ENCODE measurements around the gene LCN2.

The LCN2 gene

DNA sequence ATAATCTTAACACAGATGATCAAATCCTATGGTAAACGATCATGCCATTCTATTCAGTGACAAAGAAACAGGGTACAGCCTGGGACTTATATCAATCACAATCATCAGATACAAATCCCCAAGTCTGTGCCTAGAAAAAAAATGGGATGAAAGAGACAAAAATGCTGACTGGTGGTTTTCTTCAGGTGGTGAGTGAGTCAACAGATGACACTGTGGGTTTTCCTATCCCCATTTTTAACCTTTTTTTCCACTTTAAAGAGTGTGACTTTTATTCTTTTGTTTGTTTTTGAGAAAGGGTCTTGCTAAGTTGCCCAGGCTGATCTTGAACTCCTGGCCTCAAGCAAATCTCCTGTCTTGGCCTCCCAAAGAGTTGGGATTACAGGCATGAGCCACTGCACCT, 39.0 kb downstream of the LCN2 start:
- POLR2A ChIA-PET = interaction anchor here (0.7 kb wide), 1 partner anchor 233 kb away, joined by 4 read pairs; no protein-coding TSS in a partner anchor

DNA sequence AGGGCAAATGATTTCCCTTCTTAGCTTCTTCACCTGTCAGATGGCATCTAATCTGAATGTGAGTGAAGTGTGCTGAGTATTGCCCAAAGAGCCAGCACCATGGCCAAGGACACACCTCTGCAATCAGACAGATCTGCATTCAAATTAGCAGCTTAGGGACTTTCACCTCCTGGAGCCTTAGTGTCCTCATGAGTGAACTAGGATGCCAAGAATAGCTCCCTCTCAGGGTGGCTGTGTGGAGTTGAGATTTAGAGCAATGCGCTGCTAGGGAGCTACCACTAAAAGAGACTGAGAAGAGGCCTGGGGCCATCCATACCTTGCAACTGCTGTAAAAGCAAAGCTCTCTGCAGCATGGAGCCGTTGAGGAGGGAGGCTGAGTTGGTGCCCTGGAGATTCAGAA, 40.8 kb downstream of the LCN2 start:
- Histone ChIP-seq H3K27ac (ENCODE audit: insufficient read depth in 1 of 2, low read depth in 1 of 2, low read length in 2 of 2, poor library complexity in 1 of 2, severe bottlenecking in 2 of 2) (no peak overlapping the region), H3K27me3 (replicated peaks in 2 of 5; ENCODE audit: control insufficient read depth in 4 of 5, insufficient read depth in 5 of 5, low read length in 4 of 5) (no peaks in the 10 kb centered on the region), H3K36me3 (ENCODE audit: control insufficient read depth in 4 of 4, insufficient read depth in 4 of 4, low read length in 3 of 4) (peaks cover 3 to 32% (median 20%) of the 10 kb centered on the region in 4 experiments), H3K4me1 (ENCODE audit: control extremely low read depth in 1 of 4, control insufficient read depth in 4 of 4, insufficient read depth in 4 of 4, low read length in 3 of 4) (peaks cover 0 to 37% (median 26%) of the 10 kb centered on the region in 4 experiments), H3K9me3 (ENCODE audit: control extremely low read depth in 1 of 5, control insufficient read depth in 4 of 5, insufficient read depth in 2 of 5, low read depth in 1 of 5, low read length in 4 of 5) (no peaks in the 10 kb centered on the region), H3K4me3 (ENCODE audit: control insufficient read depth in 1 of 7, extremely low read depth in 1 of 7, insufficient read depth in 4 of 7, low read depth in 2 of 7, low read length in 6 of 7) (peak overlapping the region in 3 of 7 experiments; percentile 5 to 94 (median 84))
- peak in 1 of 3 donors; percentile 14 for DNase-seq
- POLR2A ChIA-PET = interaction anchor here (0.6 kb wide), 1 partner anchor 162 kb away, joined by 7 read pairs; no protein-coding TSS in a partner anchor
- 100% methylated on average over 1 of the region's 2 CpGs for WGBS (ENCODE audit: insufficient coverage)
- CTCF ChIA-PET = interaction anchor here (0.8 to 3.2 kb wide), 9 partner anchors 11 to 98 kb away, joined by 3 to 27 read pairs (median 3); partner anchors contain the start of gene DNM1

More for the DNA sequence above, 39.0 kb downstream of the LCN2 start:
- no peaks in the 10 kb centered on the region for H3K9me3 ChIP-seq (ENCODE audit: control extremely low read depth in 1 of 5, control insufficient read depth in 4 of 5, insufficient read depth in 2 of 5, low read depth in 1 of 5, low read length in 4 of 5)
- H3K27me3 ChIP-seq (replicated peaks in 2 of 5; ENCODE audit: control insufficient read depth in 4 of 5, insufficient read depth in 5 of 5, low read length in 4 of 5) = no peaks in the 10 kb centered on the region
- no peak overlapping the region for H3K27ac ChIP-seq (ENCODE audit: insufficient read depth in 1 of 2, low read depth in 1 of 2, low read length in 2 of 2, poor library complexity in 1 of 2, severe bottlenecking in 2 of 2)
- H3K4me3 ChIP-seq (ENCODE audit: control insufficient read depth in 1 of 7, extremely low read depth in 1 of 7, insufficient read depth in 4 of 7, low read depth in 2 of 7, low read length in 6 of 7) = no peak overlapping the region
- no peak for DNase-seq
- CTCF ChIA-PET = interaction anchor here (0.6 to 1.8 kb wide), 2 partner anchors 20 to 26 kb away, joined by 3 to 5 read pairs; no protein-coding TSS in a partner anchor
- WGBS (ENCODE audit: insufficient coverage) = no CpG with 5 or more reads among the region's 1 CpG
- H3K4me1 ChIP-seq (ENCODE audit: control extremely low read depth in 1 of 4, control insufficient read depth in 4 of 4, insufficient read depth in 4 of 4, low read length in 3 of 4) = peaks cover 0 to 31% (median 23%) of the 10 kb centered on the region in 4 experiments
- peaks cover 5 to 37% (median 23%) of the 10 kb centered on the region in 4 experiments for H3K36me3 ChIP-seq (ENCODE audit: control insufficient read depth in 4 of 4, insufficient read depth in 4 of 4, low read length in 3 of 4)

DNA sequence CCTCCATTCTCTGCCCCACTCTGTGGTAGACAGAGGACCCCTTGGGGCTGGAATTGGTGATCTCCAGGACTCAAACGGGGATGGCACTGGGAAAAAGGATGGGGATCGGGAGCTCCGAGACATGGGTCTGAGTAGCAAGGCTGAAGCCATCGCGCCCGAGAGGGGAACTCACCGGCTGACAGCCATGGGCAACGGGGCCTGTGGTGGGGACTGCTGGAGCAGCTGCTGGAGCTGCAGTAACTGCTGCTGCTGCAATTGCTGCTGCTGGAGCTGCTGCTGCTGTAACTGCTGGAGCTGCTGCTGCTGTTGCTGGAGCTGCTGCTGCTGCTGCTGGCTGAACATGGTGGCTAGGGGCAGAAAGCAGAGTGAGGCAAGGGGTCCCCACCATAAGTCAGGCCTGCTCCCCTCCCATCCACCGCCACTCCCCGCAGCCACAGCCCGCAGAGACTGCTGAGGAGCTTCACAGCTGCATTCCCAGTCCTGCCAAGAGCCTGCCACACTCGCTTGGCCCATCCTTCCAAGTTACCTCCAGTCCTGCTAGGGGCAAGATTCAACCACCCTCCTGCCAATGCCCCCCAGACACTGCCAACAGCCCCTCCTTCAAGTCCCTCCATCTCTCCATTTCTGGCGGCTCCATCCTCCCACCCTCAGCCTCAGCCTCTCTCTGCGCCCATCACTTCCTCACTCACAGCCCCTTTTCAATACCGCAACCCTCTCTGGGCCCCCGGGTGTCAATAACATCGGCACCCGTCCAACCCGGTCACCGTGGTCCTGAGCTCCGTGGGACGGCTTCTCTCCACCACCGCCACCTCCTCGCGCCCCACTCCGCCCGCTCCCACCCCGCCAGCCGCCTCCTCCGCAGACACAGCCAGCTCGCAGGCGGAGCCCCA, 41.5 kb downstream of the LCN2 start:
- peak; percentile 18 to 39 (median 31) for DNase-seq
- Histone ChIP-seq H3K27ac (ENCODE audit: insufficient read depth in 1 of 2, low read depth in 1 of 2, low read length in 2 of 2, poor library complexity in 1 of 2, severe bottlenecking in 2 of 2) (peak overlapping the region; percentile 61 to 84), H3K27me3 (replicated peaks in 2 of 5; ENCODE audit: control insufficient read depth in 4 of 5, insufficient read depth in 5 of 5, low read length in 4 of 5) (no peaks in the 10 kb centered on the region), H3K4me3 (ENCODE audit: control insufficient read depth in 1 of 7, extremely low read depth in 1 of 7, insufficient read depth in 4 of 7, low read depth in 2 of 7, low read length in 6 of 7) (peak overlapping the region; percentile 62 to 94 (median 79)), H3K4me1 (ENCODE audit: control extremely low read depth in 1 of 4, control insufficient read depth in 4 of 4, insufficient read depth in 4 of 4, low read length in 3 of 4) (peaks cover 0 to 37% (median 26%) of the 10 kb centered on the region in 4 experiments), H3K9me3 (ENCODE audit: control extremely low read depth in 1 of 5, control insufficient read depth in 4 of 5, insufficient read depth in 2 of 5, low read depth in 1 of 5, low read length in 4 of 5) (no peaks in the 10 kb centered on the region), H3K36me3 (ENCODE audit: control insufficient read depth in 4 of 4, insufficient read depth in 4 of 4, low read length in 3 of 4) (peaks cover 0 to 25% (median 17%) of the 10 kb centered on the region in 4 experiments)
- CTCF ChIA-PET = interaction anchor here (0.6 to 3.2 kb wide), 12 partner anchors 10 to 98 kb away, joined by 3 to 27 read pairs (median 4); partner anchors contain the start of gene DNM1
- POLR2A ChIA-PET = interaction anchor here (0.6 kb wide), 1 partner anchor 367 kb away, joined by 3 read pairs; no protein-coding TSS in a partner anchor
- WGBS (ENCODE audit: insufficient coverage) = 27% methylated on average over 29 of the region's 32 CpGs

DNA sequence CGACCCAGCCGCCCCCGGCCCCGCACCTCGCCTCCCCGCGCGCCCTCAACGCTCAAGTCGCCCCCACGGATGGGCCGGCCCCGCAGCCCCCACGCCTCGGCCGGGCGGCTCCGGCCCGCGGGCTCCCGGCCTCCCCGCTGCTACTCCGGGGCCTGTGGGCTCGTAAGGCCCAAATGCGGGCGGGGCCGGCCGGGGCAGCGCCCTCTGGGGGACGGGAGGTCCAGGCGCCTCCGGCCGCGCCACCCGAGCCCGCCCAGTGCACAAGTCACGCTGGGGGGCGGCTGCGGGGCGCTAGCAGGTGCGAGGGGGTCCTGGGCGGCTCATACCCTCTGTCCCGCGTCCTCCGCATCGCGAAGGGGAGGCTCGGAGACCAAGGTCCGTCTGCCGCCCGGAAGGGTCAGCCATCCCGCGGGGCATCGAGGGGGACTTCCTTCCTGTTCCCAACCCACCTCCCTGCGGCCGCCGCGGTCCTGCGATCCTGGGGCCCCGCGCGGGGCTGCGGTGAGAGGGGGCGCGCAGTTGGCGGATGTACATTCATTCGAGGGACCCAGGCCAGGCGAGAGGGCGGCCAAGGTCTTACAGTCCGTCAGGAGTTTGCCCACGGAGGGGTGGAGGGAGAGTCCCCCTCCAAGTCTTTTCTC, 42.3 kb downstream of the LCN2 start, which contains the start of gene CIZ1:
TSS of gene CIZ1 (minus strand) at position 167 of the 641 bp plus-strand sequence. CDS start 715 bp downstream, outside the sequence.
- under 1% methylated on average over 45 of the region's 71 CpGs for WGBS (ENCODE audit: insufficient coverage)
- DNase-seq = peak; percentile 77 to 86 (median 84)

DNA sequence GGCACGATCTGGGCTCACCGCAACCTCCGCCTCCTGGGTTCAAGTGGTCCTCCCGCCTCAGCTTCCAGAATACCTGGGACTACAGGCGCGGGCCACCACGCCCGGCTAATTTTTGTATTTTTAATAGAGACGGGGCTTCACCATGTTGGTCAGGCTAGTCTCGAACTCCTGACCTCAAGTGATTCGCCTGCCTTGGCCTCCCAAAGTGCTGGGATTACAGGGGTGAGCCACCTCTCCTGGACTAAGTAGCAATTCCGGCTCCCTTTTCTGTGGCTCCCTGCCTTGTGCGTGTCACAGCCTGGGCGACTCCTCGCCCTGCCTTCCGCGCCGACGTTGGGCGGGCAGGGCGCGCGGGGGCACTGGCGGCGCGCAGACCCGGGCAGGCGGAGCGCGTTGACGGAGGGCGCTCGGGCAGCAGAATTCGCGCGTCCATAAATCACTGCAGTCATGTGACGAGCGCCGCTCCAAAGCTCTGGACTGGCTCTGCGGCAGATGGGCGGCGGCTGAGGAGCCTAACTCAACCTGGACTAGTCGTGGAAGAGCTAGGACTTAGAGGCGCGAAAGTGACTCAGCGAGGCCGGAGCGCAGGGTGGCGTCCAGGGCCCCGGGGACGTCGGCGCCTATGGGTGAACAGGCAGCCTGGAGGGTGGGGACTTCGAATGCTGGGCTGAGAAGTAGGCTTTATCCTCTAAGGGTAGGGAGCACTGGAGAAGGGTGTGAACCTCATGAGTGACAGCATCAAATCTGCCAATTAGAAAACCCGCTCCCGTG, 43.5 kb downstream of the LCN2 start:
- Histone ChIP-seq H3K27me3 (replicated peaks in 2 of 5; ENCODE audit: control insufficient read depth in 4 of 5, insufficient read depth in 5 of 5, low read length in 4 of 5) (no peaks in the 10 kb centered on the region), H3K36me3 (ENCODE audit: control insufficient read depth in 4 of 4, insufficient read depth in 4 of 4, low read length in 3 of 4) (peaks cover 0 to 10% (median 7%) of the 10 kb centered on the region in 4 experiments), H3K9me3 (ENCODE audit: control extremely low read depth in 1 of 5, control insufficient read depth in 4 of 5, insufficient read depth in 2 of 5, low read depth in 1 of 5, low read length in 4 of 5) (no peaks in the 10 kb centered on the region), H3K4me1 (ENCODE audit: control extremely low read depth in 1 of 4, control insufficient read depth in 4 of 4, insufficient read depth in 4 of 4, low read length in 3 of 4) (peaks cover 0 to 37% (median 26%) of the 10 kb centered on the region in 4 experiments), H3K27ac (ENCODE audit: insufficient read depth in 1 of 2, low read depth in 1 of 2, low read length in 2 of 2, poor library complexity in 1 of 2, severe bottlenecking in 2 of 2) (no peak overlapping the region), H3K4me3 (ENCODE audit: control insufficient read depth in 1 of 7, extremely low read depth in 1 of 7, insufficient read depth in 4 of 7, low read depth in 2 of 7, low read length in 6 of 7) (peak overlapping the region in 3 of 7 experiments; percentile 79 to 94 (median 88))
- ChIA-PET POLR2A (no interaction called here), CTCF (interaction anchor here (0.9 to 1.5 kb wide), 2 partner anchors 8 to 17 kb away, joined by 3 to 4 read pairs; no protein-coding TSS in a partner anchor)
- 27% methylated on average over 46 of the region's 56 CpGs for WGBS (ENCODE audit: insufficient coverage)
- peak; percentile 76 to 90 (median 87) for DNase-seq

More for the DNA sequence above, 42.3 kb downstream of the LCN2 start, which contains the start of gene CIZ1:
- peaks cover 0 to 37% (median 26%) of the 10 kb centered on the region in 4 experiments for H3K4me1 ChIP-seq (ENCODE audit: control extremely low read depth in 1 of 4, control insufficient read depth in 4 of 4, insufficient read depth in 4 of 4, low read length in 3 of 4)
- peaks cover 0 to 17% (median 12%) of the 10 kb centered on the region in 4 experiments for H3K36me3 ChIP-seq (ENCODE audit: control insufficient read depth in 4 of 4, insufficient read depth in 4 of 4, low read length in 3 of 4)
- CTCF ChIA-PET = interaction anchor here (0.8 to 3.2 kb wide), 7 partner anchors 10 to 97 kb away, joined by 3 to 27 read pairs (median 4); partner anchors contain the start of gene DNM1
- peak within 1 kb of the TSS; percentile 61 to 84 for H3K27ac ChIP-seq (ENCODE audit: insufficient read depth in 1 of 2, low read depth in 1 of 2, low read length in 2 of 2, poor library complexity in 1 of 2, severe bottlenecking in 2 of 2)
- H3K4me3 ChIP-seq (ENCODE audit: control insufficient read depth in 1 of 7, extremely low read depth in 1 of 7, insufficient read depth in 4 of 7, low read depth in 2 of 7, low read length in 6 of 7) = peak within 1 kb of the TSS; percentile 62 to 94 (median 79)
- no peaks in the 10 kb centered on the region for H3K9me3 ChIP-seq (ENCODE audit: control extremely low read depth in 1 of 5, control insufficient read depth in 4 of 5, insufficient read depth in 2 of 5, low read depth in 1 of 5, low read length in 4 of 5)
- POLR2A ChIA-PET = interaction anchor here (0.6 kb wide), 1 partner anchor 366 kb away, joined by 3 read pairs; no protein-coding TSS in a partner anchor
- no peaks in the 10 kb centered on the region for H3K27me3 ChIP-seq (replicated peaks in 2 of 5; ENCODE audit: control insufficient read depth in 4 of 5, insufficient read depth in 5 of 5, low read length in 4 of 5)

DNA sequence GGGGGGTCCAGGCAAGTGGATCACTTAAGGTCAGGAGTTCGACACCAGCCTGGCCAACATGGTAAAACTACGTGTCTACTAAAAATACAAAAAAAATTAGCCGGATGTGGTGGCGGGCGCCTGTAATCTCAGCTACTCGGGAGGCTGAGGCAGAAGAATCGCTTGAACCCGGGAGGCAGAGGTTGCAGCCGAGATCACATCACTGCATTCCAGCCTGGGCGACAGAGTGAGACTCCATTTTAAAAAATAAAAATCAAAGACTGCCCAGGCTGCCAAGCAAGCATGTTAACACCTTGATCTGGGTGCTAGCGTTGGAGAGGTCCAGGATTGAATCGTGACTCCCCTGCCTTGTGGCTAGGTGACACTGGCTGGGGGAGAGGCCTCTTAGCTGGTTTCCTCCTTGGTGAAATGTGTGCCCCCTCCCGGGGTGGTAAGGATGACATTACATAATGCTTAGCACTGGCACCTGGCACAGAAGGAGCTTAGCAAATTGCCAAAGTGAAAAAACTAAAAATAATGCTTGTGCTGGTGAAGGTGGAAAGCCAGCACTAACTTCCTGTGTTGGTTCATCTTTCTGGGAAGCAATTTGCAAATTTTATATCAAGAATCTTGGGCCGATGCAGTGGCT, 44.3 kb downstream of the LCN2 start:
- Histone ChIP-seq H3K4me3 (ENCODE audit: control insufficient read depth in 1 of 7, extremely low read depth in 1 of 7, insufficient read depth in 4 of 7, low read depth in 2 of 7, low read length in 6 of 7) (no peak overlapping the region), H3K4me1 (ENCODE audit: control extremely low read depth in 1 of 4, control insufficient read depth in 4 of 4, insufficient read depth in 4 of 4, low read length in 3 of 4) (peaks cover 0 to 37% (median 26%) of the 10 kb centered on the region in 4 experiments), H3K9me3 (ENCODE audit: control extremely low read depth in 1 of 5, control insufficient read depth in 4 of 5, insufficient read depth in 2 of 5, low read depth in 1 of 5, low read length in 4 of 5) (no peaks in the 10 kb centered on the region), H3K27me3 (replicated peaks in 2 of 5; ENCODE audit: control insufficient read depth in 4 of 5, insufficient read depth in 5 of 5, low read length in 4 of 5) (no peaks in the 10 kb centered on the region), H3K27ac (ENCODE audit: insufficient read depth in 1 of 2, low read depth in 1 of 2, low read length in 2 of 2, poor library complexity in 1 of 2, severe bottlenecking in 2 of 2) (no peak overlapping the region), H3K36me3 (ENCODE audit: control insufficient read depth in 4 of 4, insufficient read depth in 4 of 4, low read length in 3 of 4) (peaks cover 0 to 10% (median 2%) of the 10 kb centered on the region in 4 experiments)
- WGBS (ENCODE audit: insufficient coverage) = 89% methylated on average over 13 of the region's 14 CpGs
- ChIA-PET CTCF (interaction anchor here (0.9 kb wide), 1 partner anchor 7 kb away, joined by 3 read pairs; no protein-coding TSS in a partner anchor), POLR2A (no interaction called here)
- no peak for DNase-seq

All from common myeloid progenitor, CD34-positive (primary cell).